GM12878 (cell line): ENCODE measurements around the gene DLGAP5. TPM values are rescaled to one million over a fixed set of nuclear protein-coding genes. Genes with fewer than 3 reads are reported as not detected.

Source experiments
- ATAC-seq: fragments of 200-7000 bp; cut with Tn5 transposase; 3 replicates; pipeline ENCODE4 v1.9.1; 2020; ENCODE audit warnings: mild to moderate bottlenecking, moderate library complexity
- BruUV-seq: library from RNA; stranded (reverse); fragments of 400-500 nt; replicated peaks from 2 replicates; lab custom pipeline; 2021; lab: Mats Ljungman, UMichigan
- CTCF ChIA-PET: fragments of 300-600 bp; sonication (Branson Sonifier 250); formaldehyde crosslinking; extraction: SDS; loops from one replicate; lab custom pipeline; 2021; ENCODE audit warnings: inconsistent platforms; lab: Yijun Ruan, JAX
- POLR2A ChIA-PET: fragments of 350-600 bp; formaldehyde crosslinking; extraction: SDS; loops from one replicate; lab custom pipeline; 2021; ENCODE audit warnings: inconsistent platforms; lab: Charles Lee
- RAD21 ChIA-PET: fragments of 300-600 bp; sonication (Branson Sonifier 250); formaldehyde crosslinking; loops from one replicate; lab custom pipeline; 2023; ENCODE audit warnings: antibody characterized with exemption; ENCODE audit not compliant: unreplicated experiment; lab: Charles Lee
- SMC1A ChIA-PET: fragments of 300-600 bp; sonication (Branson Sonifier 250); formaldehyde crosslinking; loops from one replicate; lab custom pipeline; 2023; ENCODE audit not compliant: unreplicated experiment, uncharacterized antibody; lab: Charles Lee
- DNase-seq: peaks from one replicate; pipeline ENCODE4 v3.0.0-alpha.2; 2011; ENCODE audit warnings: low read depth, low spot score
- FAIRE-seq: peaks from 3 replicates; lab custom pipeline; 2011; peaks lifted over from hg19 to GRCh38; lab: Jason Lieb, UNC
- H2AFZ ChIP-seq: 2 replicates; pipeline ENCODE4 v1.6.0; 2011; ENCODE audit warnings: low read depth, low read length, control low read depth; ENCODE audit not compliant: control insufficient read depth
- H3K27ac ChIP-seq: 2 replicates; pipeline ENCODE4 v1.5.1; 2011; ENCODE audit warnings: control low read depth; ENCODE audit not compliant: control insufficient read depth, insufficient read depth
- H3K27me3 ChIP-seq, 2 experiments: replicated peaks in 1 of 2; 2 replicates each; pipeline versions ENCODE4 v1.6.0 to v1.6.1; 2011; ENCODE audit warnings: low read length in 1 of 2; ENCODE audit not compliant: control insufficient read depth in 2 of 2, insufficient read depth in 2 of 2
- H3K36me3 ChIP-seq, 2 experiments: 2 replicates each; pipeline ENCODE4 v1.5.1; 2011; ENCODE audit warnings: low read length in 1 of 2; ENCODE audit not compliant: control insufficient read depth in 2 of 2, insufficient read depth in 2 of 2
- H3K4me1 ChIP-seq: 2 replicates; pipeline ENCODE4 v1.6.1; 2011; ENCODE audit warnings: mild to moderate bottlenecking, low read length, moderate library complexity, mixed read lengths; ENCODE audit not compliant: control insufficient read depth, insufficient read depth
- H3K4me2 ChIP-seq: 2 replicates; pipeline ENCODE4 v1.6.0; 2011; ENCODE audit warnings: control low read depth; ENCODE audit not compliant: control insufficient read depth, insufficient read depth
- H3K4me3 ChIP-seq: fragments of 200-600 bp; sonication (generic); 2 replicates; pipeline ENCODE4 v1.5.1; 2016
- H3K79me2 ChIP-seq: 2 replicates; pipeline ENCODE4 v1.6.0; 2011; ENCODE audit warnings: low read length; ENCODE audit not compliant: control insufficient read depth, insufficient read depth
- H3K9ac ChIP-seq: 2 replicates; pipeline ENCODE4 v1.8.0; 2011; ENCODE audit warnings: low read length, control low read depth, mixed read lengths; ENCODE audit not compliant: control insufficient read depth, insufficient read depth
- H3K9me3 ChIP-seq: replicated peaks from 3 replicates; pipeline ENCODE4 v1.5.1; 2011; ENCODE audit warnings: mild to moderate bottlenecking, low read length; ENCODE audit not compliant: control insufficient read depth, insufficient read depth
- H4K20me1 ChIP-seq: 2 replicates; pipeline ENCODE4 v1.6.0; 2011; ENCODE audit not compliant: control insufficient read depth, insufficient read depth
- ATF7 ChIP-seq: fragments of 450-650 bp; IDR thresholded peaks from 2 replicates; pipeline ENCODE4 v1.6.1; 2016; ENCODE audit warnings: low read depth, mild to moderate bottlenecking
- BMI1 ChIP-seq: fragments of 450-650 bp; IDR thresholded peaks from 2 replicates; pipeline ENCODE4 v1.6.1; 2016; ENCODE audit warnings: mild to moderate bottlenecking, moderate library complexity, borderline replicate concordance
- CHD2 ChIP-seq: IDR thresholded peaks from 2 replicates; pipeline ENCODE4 v1.6.1; 2011; ENCODE audit warnings: low read depth, low read length, improper control_type of control experiment, borderline replicate concordance
- GABPA ChIP-seq: IDR thresholded peaks from 2 replicates; pipeline ENCODE4 v1.6.1; 2014; ENCODE audit warnings: antibody characterized with exemption, low read depth, mild to moderate bottlenecking, inconsistent platforms
- GATAD2B ChIP-seq: fragments of 450-650 bp; conservative IDR thresholded peaks from 2 replicates; pipeline ENCODE4 v1.6.1; 2017; ENCODE audit warnings: low read depth, mild to moderate bottlenecking, moderate library complexity
- KDM1A ChIP-seq: fragments of 200-600 bp; sonication (generic); IDR thresholded peaks from 2 replicates; pipeline ENCODE4 v1.6.1; 2016; ENCODE audit warnings: borderline replicate concordance
- NFIC ChIP-seq: IDR thresholded peaks from 2 replicates; pipeline ENCODE4 v1.6.1; 2012; ENCODE audit warnings: low read depth, mild to moderate bottlenecking, inconsistent platforms, low read length, moderate library complexity
- NFYA ChIP-seq: IDR thresholded peaks from 2 replicates; pipeline ENCODE4 v1.6.1; 2011; ENCODE audit warnings: low read depth, mild to moderate bottlenecking, low read length, improper control_type of control experiment, borderline replicate concordance
- NR2C1 ChIP-seq: fragments of 450-650 bp; IDR thresholded peaks from 2 replicates; pipeline ENCODE4 v1.6.1; 2017; ENCODE audit warnings: antibody characterized with exemption, mild to moderate bottlenecking, moderate library complexity
- NR2F1 ChIP-seq: fragments of 450-650 bp; conservative IDR thresholded peaks from 2 replicates; pipeline ENCODE4 v1.6.1; 2017; ENCODE audit warnings: mild to moderate bottlenecking
- PBX3 ChIP-seq: IDR thresholded peaks from 2 replicates; pipeline ENCODE4 v1.6.1; 2011; ENCODE audit warnings: mild to moderate bottlenecking, low read depth, low read length, moderate library complexity; ENCODE audit not compliant: insufficient replicate concordance
- RB1 ChIP-seq: fragments of 450-650 bp; formaldehyde crosslinking; IDR thresholded peaks from 2 replicates; pipeline ENCODE4 v1.6.1; 2017; ENCODE audit warnings: mild to moderate bottlenecking, borderline replicate concordance
- SIX5 ChIP-seq: IDR thresholded peaks from 2 replicates; pipeline ENCODE4 v1.6.1; 2011; ENCODE audit warnings: mild to moderate bottlenecking, low read depth, low read length, moderate library complexity; ENCODE audit not compliant: severe bottlenecking
- ZBTB33 ChIP-seq: fragments of 450-650 bp; IDR thresholded peaks from 2 replicates; pipeline ENCODE4 v1.6.1; 2017; ENCODE audit warnings: mild to moderate bottlenecking
- ZNF274 ChIP-seq: IDR thresholded peaks from one replicate; pipeline ENCODE4 v1.8.0; 2011; ENCODE audit not compliant: insufficient read length, insufficient read depth
- WGBS: methylation state at CpG from one replicate; pipeline ENCODE4 v1.1.6; 2016; ENCODE audit warnings: low lambda C conversion rate; ENCODE audit not compliant: insufficient replicate concordance, insufficient coverage; ENCODE audit errors: missing lambda C conversion rate; 5-methylcytosine and 5-hydroxymethylcytosine counted together
- in situ Hi-C: fragments of 300-500 bp; cut with MboI; formaldehyde crosslinking; loops from 9 replicates; pipeline ENCODE4 v1.14.3; 2018; ENCODE audit warnings: mixed read lengths
- intact Hi-C: fragments of 100-400 bp; cut with micrococcal nuclease; formaldehyde crosslinking; loops from one replicate; pipeline ENCODE4 v1.14.2; 2022; ENCODE audit not compliant: unreplicated experiment
- polyA plus RNA-seq, 11 experiments: library from polyadenylated mRNA; depleted of rRNA in 4 of 11; unstranded in 6 of 11; stranded (reverse) in 5 of 11; fragments of >200 nt; fragmentation: Nextera tagmentation in 4 of 11; fragmentation: Illumina TruSeq in 1 of 11; extraction: Ambion mirVana in 4 of 11; extraction: Trizol in 1 of 11; gene quantifications; 1 replicate in 1 of 11; 2 replicates in 10 of 11; pipeline versions ENCODE4 v1.2.1 to v1.2.3, GENCODE V29; 2011 to 2016; ENCODE audit warnings: inconsistent platforms in 2 of 11, missing spikeins in 2 of 11, low read depth in 1 of 11
- total RNA-seq, 4 experiments: library from RNA; depleted of rRNA in 3 of 4; stranded (reverse); fragments of >200 nt in 3 of 4; fragmentation: Illumina TruSeq in 1 of 4; extraction: Trizol in 1 of 4; gene quantifications; 2 replicates each; pipeline versions ENCODE4 v1.2.1 to v1.2.3, GENCODE V29; 2013 to 2021

The DLGAP5 gene
- total and polyA plus RNA-seq, 10 of the 15 experiments (the other 5 are each of a cell fraction or from before 2014, with no cell fraction given), result 40.9 to 106 (median 67.6) TPM

DNA sequence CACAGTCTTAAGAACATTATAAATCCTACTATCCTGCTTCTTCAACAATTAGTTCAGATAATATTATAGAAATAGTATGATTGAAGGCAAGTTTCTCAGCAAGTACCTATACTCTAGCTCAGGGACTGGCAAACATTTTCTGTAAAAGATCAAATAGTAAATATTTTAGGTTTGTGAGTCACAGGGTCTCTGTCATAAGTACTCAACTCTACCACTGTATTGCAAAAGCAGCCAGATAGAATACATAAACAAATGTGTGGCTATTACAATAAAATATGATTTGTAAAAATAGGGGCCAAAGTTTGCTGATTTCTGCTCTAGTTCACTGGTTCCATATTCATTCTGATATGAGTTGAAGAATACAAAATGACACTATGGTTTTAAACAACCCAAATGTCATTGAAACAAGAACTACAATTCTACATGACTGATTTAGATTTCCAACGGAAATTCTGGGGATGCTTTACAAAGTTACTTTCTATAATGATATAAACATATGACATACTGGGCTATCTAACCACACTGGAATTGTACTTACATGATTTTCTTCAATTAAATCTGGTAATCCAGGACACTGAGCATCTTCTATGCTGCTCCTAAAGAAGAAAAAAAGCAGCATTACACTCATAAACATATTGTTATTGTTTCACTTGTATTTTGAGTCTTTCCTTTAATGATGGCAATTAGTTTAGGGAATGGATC, 39.2 kb downstream of the DLGAP5 start:
- ChIA-PET CTCF (interaction anchor here (0.8 to 2.1 kb wide), 5 partner anchors 9 to 101 kb away, joined by 4 to 6 read pairs (median 5); partner anchors contain the start of gene MAPK1IP1L), POLR2A (no interaction called here), SMC1A (interaction anchor here (0.6 to 2.2 kb wide), 8 partner anchors 10 to 63 kb away, joined by 3 to 10 read pairs (median 4); no protein-coding TSS in a partner anchor), RAD21 (interaction anchor here (1.0 kb wide), 1 partner anchor 101 kb away, joined by 4 read pairs; the partner anchor contains the start of gene MAPK1IP1L)
- peaks cover 2 to 27% of the 10 kb centered on the region in 2 experiments for H3K36me3 ChIP-seq
- no peaks in the 10 kb centered on the region for H3K79me2 ChIP-seq
- FAIRE-seq (no peak), DNase-seq (no peak), ATAC-seq (no peak)
- H3K4me3 ChIP-seq, result no peak overlapping the region
- no peak overlapping the region for H2AFZ ChIP-seq
- no peaks in the 10 kb centered on the region for H3K9me3 ChIP-seq
- intact Hi-C loops (no loop called here), in situ Hi-C loops (no loop called here)
- no peaks in the 10 kb centered on the region for H4K20me1 ChIP-seq
- H3K4me2 ChIP-seq, result no peak overlapping the region
- no peaks in the 10 kb centered on the region for H3K27me3 ChIP-seq
- BruUV-seq, result no TSS peak
- TF ChIP-seq GATAD2B (no peak), NR2C1 (no peak), GABPA (no peak), NR2F1 (no peak), PBX3 (no peak), BMI1 (no peak), NFIC (no peak), ZNF274 (no peak), KDM1A (no peak), SIX5 (no peak), RB1 (no peak), ATF7 (no peak), CHD2 (no peak), NFYA (no peak), ZBTB33 (no peak)
- 54% methylated on average over 1 of the region's 1 CpG for WGBS
- H3K4me1 ChIP-seq, result no peaks in the 10 kb centered on the region
- no peak overlapping the region for H3K9ac ChIP-seq
- no peak overlapping the region for H3K27ac ChIP-seq
